A673 (cell line): Measurements from ENCODE around the gene FNDC1.

Experiments
- CTCF ChIP-seq: fragments of 300-800, 200-600 bp; sonication (generic); conservative IDR thresholded peaks from 2 replicates; pipeline ENCODE4 v1.5.1; 2017; ENCODE audit warnings: low read depth, mild to moderate bottlenecking, antibody characterized with exemption, low read length, moderate library complexity, mixed read lengths
- EZH2 ChIP-seq: fragments of 200-600 bp; sonication (generic); IDR thresholded peaks from 2 replicates; pipeline ENCODE4 v1.6.1; 2017; ENCODE audit warnings: borderline replicate concordance, low read depth, mild to moderate bottlenecking, mixed read lengths, antibody characterized with exemption, low read length; ENCODE audit not compliant: poor library complexity, severe bottlenecking

- no peak for TF ChIP-seq CTCF
- no peak for TF ChIP-seq EZH2
These were observed 17.2 kb upstream of the FNDC1 start for GRCh38 chr6:159152041-159152440.
